HCT116 (cell line): Measurements from ENCODE around the gene SELENON.

Experiments
- CEBPB ChIP-seq: IDR thresholded peaks from 2 replicates; pipeline ENCODE4 v1.6.1; 2012; ENCODE audit warnings: low read depth
- EGR1 ChIP-seq: IDR thresholded peaks from 2 replicates; pipeline ENCODE4 v1.6.1; 2012; ENCODE audit warnings: low read depth
- EZH2 ChIP-seq: fragments of 200-600 bp; sonication (generic); IDR thresholded peaks from 2 replicates; pipeline ENCODE4 v1.6.1; 2017; ENCODE audit warnings: antibody characterized with exemption, mixed run types
- POLR2A ChIP-seq: IDR thresholded peaks from 2 replicates; pipeline ENCODE4 v1.7.0; 2011; ENCODE audit warnings: borderline replicate concordance; ENCODE audit not compliant: insufficient read depth, insufficient read length; ENCODE audit errors: extremely low read depth
- REST ChIP-seq: IDR thresholded peaks from 2 replicates; pipeline ENCODE4 v1.6.1; 2012; ENCODE audit warnings: low read depth
- TF ChIP-seq, protein P1 (sequence below), 3 experiments: fragments of 200-600 bp in 1 of 3; sonication (generic) in 1 of 3; IDR thresholded peaks in 2 of 3; conservative IDR thresholded peaks in 1 of 3; 2 replicates each; pipeline ENCODE4 v1.5.1; 2012 to 2017; ENCODE audit warnings: low read depth in 2 of 3, low read length in 2 of 3, antibody characterized with exemption in 1 of 3, borderline replicate concordance in 1 of 3, control low read depth in 1 of 3, mild to moderate bottlenecking in 1 of 3, mixed read lengths in 1 of 3, mixed run types in 1 of 3, moderate library complexity in 1 of 3; ENCODE audit not compliant: insufficient read depth in 1 of 3

GRCh38 chr1:25782608-25783201 is 17.3 kb upstream of the SELENON start:
- TF ChIP-seq EGR1 (no peak), POLR2A (no peak), REST (no peak), EZH2 (no peak), CEBPB (no peak)
- TF ChIP-seq, protein P1, sequence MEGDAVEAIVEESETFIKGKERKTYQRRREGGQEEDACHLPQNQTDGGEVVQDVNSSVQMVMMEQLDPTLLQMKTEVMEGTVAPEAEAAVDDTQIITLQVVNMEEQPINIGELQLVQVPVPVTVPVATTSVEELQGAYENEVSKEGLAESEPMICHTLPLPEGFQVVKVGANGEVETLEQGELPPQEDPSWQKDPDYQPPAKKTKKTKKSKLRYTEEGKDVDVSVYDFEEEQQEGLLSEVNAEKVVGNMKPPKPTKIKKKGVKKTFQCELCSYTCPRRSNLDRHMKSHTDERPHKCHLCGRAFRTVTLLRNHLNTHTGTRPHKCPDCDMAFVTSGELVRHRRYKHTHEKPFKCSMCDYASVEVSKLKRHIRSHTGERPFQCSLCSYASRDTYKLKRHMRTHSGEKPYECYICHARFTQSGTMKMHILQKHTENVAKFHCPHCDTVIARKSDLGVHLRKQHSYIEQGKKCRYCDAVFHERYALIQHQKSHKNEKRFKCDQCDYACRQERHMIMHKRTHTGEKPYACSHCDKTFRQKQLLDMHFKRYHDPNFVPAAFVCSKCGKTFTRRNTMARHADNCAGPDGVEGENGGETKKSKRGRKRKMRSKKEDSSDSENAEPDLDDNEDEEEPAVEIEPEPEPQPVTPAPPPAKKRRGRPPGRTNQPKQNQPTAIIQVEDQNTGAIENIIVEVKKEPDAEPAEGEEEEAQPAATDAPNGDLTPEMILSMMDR (IDR thresholded peaks at IDR 0.05 in 2 of 3, conservative IDR thresholded peaks at IDR 0.05 in 1 of 3; ENCODE audit: borderline replicate concordance in 1 of 3, insufficient read depth in 1 of 3, low read depth in 2 of 3, low read length in 2 of 3): no peak
